Measurements from ENCODE around the gene JOSD2.

JOSD2 gene

DNA sequence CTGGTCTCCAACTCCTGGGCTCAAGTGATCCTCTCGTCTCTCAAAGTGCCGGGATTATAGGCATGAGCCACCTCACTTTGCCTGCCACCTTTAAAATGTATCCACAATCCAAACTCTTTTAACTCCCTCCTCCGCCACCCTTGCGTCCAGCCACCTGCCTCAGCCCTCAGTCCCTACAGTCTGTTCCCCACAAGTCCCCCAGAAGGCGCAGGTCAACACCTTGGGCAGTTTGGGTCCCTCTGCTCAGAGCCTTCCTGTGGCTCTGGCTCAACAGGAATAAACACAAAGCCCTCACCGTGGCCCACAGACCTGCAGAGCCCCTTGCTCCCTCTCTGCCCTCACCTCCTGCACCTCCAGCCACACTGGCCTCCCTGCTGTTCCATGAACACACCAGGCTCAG, 42.2 kb downstream of the JOSD2 start:
- Histone ChIP-seq H3K4me1 (ENCODE audit: control insufficient read depth, insufficient read depth, low read length) (no peaks in the 10 kb centered on the region), H3K27me3 (ENCODE audit: control insufficient read depth in 1 of 2, insufficient read depth in 2 of 2, low read length in 2 of 2) (peaks cover 0 to 12% of the 10 kb centered on the region in 2 donors), H3K27ac (ENCODE audit: low read length) (no peak overlapping the region), H3K9me3 (ENCODE audit: control insufficient read depth in 2 of 2, low read length in 2 of 2) (no peaks in the 10 kb centered on the region), H3K36me3 (ENCODE audit: control insufficient read depth in 2 of 2, insufficient read depth in 2 of 2, low read length in 2 of 2) (no peaks in the 10 kb centered on the region), H3K4me3 (ENCODE audit: low read length in 2 of 2) (no peak overlapping the region), H3K9ac (ENCODE audit: low read length in 2 of 2) (no peak overlapping the region)

DNA sequence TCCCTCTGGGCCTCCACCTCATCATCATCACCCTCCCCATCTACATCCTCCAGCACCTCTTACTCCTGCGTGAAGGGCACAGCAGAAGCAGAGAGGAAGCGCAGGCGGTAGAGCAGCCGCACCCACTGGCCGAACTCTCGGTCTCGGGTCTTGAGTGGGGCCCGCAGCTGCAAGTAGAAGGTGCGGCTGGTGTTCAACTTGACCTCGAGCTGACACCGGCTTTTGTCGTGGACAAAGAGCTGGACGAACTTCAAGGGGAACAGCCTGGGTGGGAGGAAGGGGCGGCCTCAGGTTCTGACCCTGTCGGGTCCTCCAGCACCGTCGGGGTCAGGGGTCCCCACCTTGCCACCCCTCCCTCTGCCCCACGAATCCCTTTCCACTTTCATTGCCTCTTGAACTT, 43.4 kb downstream of the JOSD2 start:
- H3K36me3 ChIP-seq (ENCODE audit: control insufficient read depth in 2 of 2, insufficient read depth in 2 of 2, low read length in 2 of 2): no peaks in the 10 kb centered on the region
- no peaks in the 10 kb centered on the region for H3K4me1 ChIP-seq (ENCODE audit: control insufficient read depth, insufficient read depth, low read length)
- no peaks in the 10 kb centered on the region for H3K9me3 ChIP-seq (ENCODE audit: control insufficient read depth in 2 of 2, low read length in 2 of 2)
- no peak overlapping the region for H3K4me3 ChIP-seq (ENCODE audit: low read length in 2 of 2)
- H3K27ac ChIP-seq (ENCODE audit: low read length): no peak overlapping the region
- H3K9ac ChIP-seq (ENCODE audit: low read length in 2 of 2): no peak overlapping the region
- H3K27me3 ChIP-seq (ENCODE audit: control insufficient read depth in 1 of 2, insufficient read depth in 2 of 2, low read length in 2 of 2): peaks cover 0 to 12% of the 10 kb centered on the region in 2 donors

- Histone ChIP-seq H3K9me3 (ENCODE audit: control insufficient read depth in 2 of 2, low read length in 2 of 2) (no peaks in the 10 kb centered on the region), H3K27ac (ENCODE audit: low read length) (no peak overlapping the region), H3K36me3 (ENCODE audit: control insufficient read depth in 2 of 2, insufficient read depth in 2 of 2, low read length in 2 of 2) (no peaks in the 10 kb centered on the region), H3K4me1 (ENCODE audit: control insufficient read depth, insufficient read depth, low read length) (no peaks in the 10 kb centered on the region), H3K9ac (ENCODE audit: low read length in 2 of 2) (no peak overlapping the region), H3K27me3 (ENCODE audit: control insufficient read depth in 1 of 2, insufficient read depth in 2 of 2, low read length in 2 of 2) (peaks cover 1 to 13% of the 10 kb centered on the region in 2 donors), H3K4me3 (ENCODE audit: low read length in 2 of 2) (no peak overlapping the region)
Observed at GRCh38 chr19:50466706-50467039, 44.3 kb downstream of the JOSD2 start.

GRCh38 chr19:50465986-50466705, 44.8 kb downstream of the JOSD2 start:
- Histone ChIP-seq H3K36me3 (ENCODE audit: control insufficient read depth in 2 of 2, insufficient read depth in 2 of 2, low read length in 2 of 2) (no peaks in the 10 kb centered on the region), H3K9me3 (ENCODE audit: control insufficient read depth in 2 of 2, low read length in 2 of 2) (no peaks in the 10 kb centered on the region), H3K4me1 (ENCODE audit: control insufficient read depth, insufficient read depth, low read length) (no peaks in the 10 kb centered on the region), H3K27ac (ENCODE audit: low read length) (no peak overlapping the region), H3K4me3 (ENCODE audit: low read length in 2 of 2) (no peak overlapping the region), H3K27me3 (ENCODE audit: control insufficient read depth in 1 of 2, insufficient read depth in 2 of 2, low read length in 2 of 2) (peaks cover 4 to 18% of the 10 kb centered on the region in 2 donors), H3K9ac (ENCODE audit: low read length in 2 of 2) (no peak overlapping the region)

DNA sequence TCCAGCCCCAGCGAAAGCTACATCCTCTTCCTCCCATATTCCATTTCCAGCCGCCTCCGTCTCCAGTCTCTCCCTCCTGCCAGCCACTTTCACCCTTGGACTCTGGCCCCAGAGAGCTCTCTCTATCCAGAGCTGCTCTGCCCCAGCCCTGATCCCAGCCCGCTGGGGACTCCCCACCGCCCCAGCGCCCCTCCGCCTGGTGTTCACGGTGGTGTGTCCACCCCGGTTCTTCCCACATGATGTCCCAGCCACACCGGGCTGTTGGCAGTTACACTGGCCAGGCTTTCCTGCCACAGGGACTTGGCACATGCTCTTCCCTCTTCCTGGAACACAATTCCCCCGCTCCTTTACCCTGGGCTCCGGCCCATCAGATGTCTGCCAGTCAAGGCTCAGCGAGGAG, 46.0 kb downstream of the JOSD2 start:
- Histone ChIP-seq H3K4me1 (ENCODE audit: control insufficient read depth, insufficient read depth, low read length) (no peaks in the 10 kb centered on the region), H3K36me3 (ENCODE audit: control insufficient read depth in 2 of 2, insufficient read depth in 2 of 2, low read length in 2 of 2) (no peaks in the 10 kb centered on the region), H3K9me3 (ENCODE audit: control insufficient read depth in 2 of 2, low read length in 2 of 2) (no peaks in the 10 kb centered on the region), H3K27ac (ENCODE audit: low read length) (no peak overlapping the region), H3K4me3 (ENCODE audit: low read length in 2 of 2) (no peak overlapping the region), H3K27me3 (ENCODE audit: control insufficient read depth in 1 of 2, insufficient read depth in 2 of 2, low read length in 2 of 2) (peaks cover 8 to 24% of the 10 kb centered on the region in 2 donors), H3K9ac (ENCODE audit: low read length in 2 of 2) (no peak overlapping the region)

- Histone ChIP-seq H3K9ac (ENCODE audit: low read length in 2 of 2) (no peak overlapping the region), H3K9me3 (ENCODE audit: control insufficient read depth in 2 of 2, low read length in 2 of 2) (no peaks in the 10 kb centered on the region), H3K4me3 (ENCODE audit: low read length in 2 of 2) (no peak overlapping the region), H3K36me3 (ENCODE audit: control insufficient read depth in 2 of 2, insufficient read depth in 2 of 2, low read length in 2 of 2) (no peaks in the 10 kb centered on the region), H3K4me1 (ENCODE audit: control insufficient read depth, insufficient read depth, low read length) (no peaks in the 10 kb centered on the region), H3K27me3 (ENCODE audit: control insufficient read depth in 1 of 2, insufficient read depth in 2 of 2, low read length in 2 of 2) (peaks cover 11 to 21% of the 10 kb centered on the region in 2 donors), H3K27ac (ENCODE audit: low read length) (no peak overlapping the region)
Observed at GRCh38 chr19:50464348-50464747, 46.6 kb downstream of the JOSD2 start.

DNA sequence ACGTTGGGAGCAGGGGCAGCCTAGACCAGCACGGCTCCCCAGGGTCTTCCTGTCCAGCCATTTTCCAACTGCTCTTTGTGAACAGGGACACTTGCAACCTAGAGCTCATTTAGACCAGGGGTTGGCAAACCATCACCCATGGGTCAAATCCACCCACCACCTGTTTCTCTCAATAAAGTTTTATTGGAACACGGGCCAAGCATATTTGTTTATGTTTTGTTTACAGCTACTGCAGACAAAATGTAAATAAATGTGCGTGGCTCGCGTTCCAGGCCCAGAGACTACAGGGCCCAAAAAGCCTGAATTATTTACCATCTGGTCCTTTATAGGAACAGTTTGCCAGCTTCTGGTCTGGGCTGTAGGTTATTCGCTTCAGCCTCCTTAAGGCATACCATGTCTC, 48.0 kb downstream of the JOSD2 start:
- H3K27me3 ChIP-seq (ENCODE audit: control insufficient read depth in 1 of 2, insufficient read depth in 2 of 2, low read length in 2 of 2): peaks cover 21% of the 10 kb centered on the region in 2 donors

GRCh38 chr19:50461066-50461875, 49.7 kb downstream of the JOSD2 start:
- no peak overlapping the region for H3K4me3 ChIP-seq (ENCODE audit: low read length in 2 of 2)
- no peaks in the 10 kb centered on the region for H3K4me1 ChIP-seq (ENCODE audit: control insufficient read depth, insufficient read depth, low read length)
- no peaks in the 10 kb centered on the region for H3K9me3 ChIP-seq (ENCODE audit: control insufficient read depth in 2 of 2, low read length in 2 of 2)
- H3K27me3 ChIP-seq (ENCODE audit: control insufficient read depth in 1 of 2, insufficient read depth in 2 of 2, low read length in 2 of 2): peaks cover 21 to 22% of the 10 kb centered on the region in 2 donors
- no peak overlapping the region for H3K9ac ChIP-seq (ENCODE audit: low read length in 2 of 2)
- H3K36me3 ChIP-seq (ENCODE audit: control insufficient read depth in 2 of 2, insufficient read depth in 2 of 2, low read length in 2 of 2): no peaks in the 10 kb centered on the region
- H3K27ac ChIP-seq (ENCODE audit: low read length): no peak overlapping the region

More for the DNA sequence above, 48.0 kb downstream of the JOSD2 start:
- no peaks in the 10 kb centered on the region for H3K9me3 ChIP-seq (ENCODE audit: control insufficient read depth in 2 of 2, low read length in 2 of 2)
- no peak overlapping the region for H3K27ac ChIP-seq (ENCODE audit: low read length)
- no peak overlapping the region for H3K4me3 ChIP-seq (ENCODE audit: low read length in 2 of 2)
- H3K4me1 ChIP-seq (ENCODE audit: control insufficient read depth, insufficient read depth, low read length): no peaks in the 10 kb centered on the region
- H3K9ac ChIP-seq (ENCODE audit: low read length in 2 of 2): no peak overlapping the region
- H3K36me3 ChIP-seq (ENCODE audit: control insufficient read depth in 2 of 2, insufficient read depth in 2 of 2, low read length in 2 of 2): no peaks in the 10 kb centered on the region

DNA sequence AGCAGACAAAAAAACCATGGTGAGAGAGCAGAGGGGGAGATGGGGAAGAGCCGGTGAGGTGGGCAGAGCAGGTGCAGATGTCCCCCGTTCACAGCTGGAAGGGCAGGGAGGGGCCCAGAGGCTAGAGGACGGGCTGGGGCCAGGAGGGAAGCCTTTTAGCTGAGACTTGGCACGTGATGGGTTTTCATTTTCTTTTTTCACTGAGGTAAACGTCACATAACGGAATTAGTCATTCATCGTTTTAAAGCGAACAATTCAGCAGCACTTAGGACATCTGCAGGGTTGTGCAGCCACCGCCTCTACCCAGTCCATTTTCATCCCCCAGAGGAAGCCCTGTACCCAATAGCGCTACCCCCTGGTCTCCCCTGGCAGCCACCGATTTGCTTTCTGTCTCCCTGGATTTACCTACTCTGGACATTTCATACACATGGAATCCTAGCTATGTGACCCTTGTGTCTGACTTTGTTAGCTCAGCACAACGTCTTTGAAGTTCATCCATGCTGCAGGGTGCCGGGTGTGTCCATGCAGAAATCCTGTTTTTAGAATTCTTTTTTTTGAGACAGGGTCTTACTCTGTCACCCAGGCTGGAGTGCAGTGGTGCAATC, 50.7 kb downstream of the JOSD2 start:
- Histone ChIP-seq H3K4me1 (ENCODE audit: control insufficient read depth, insufficient read depth, low read length) (no peaks in the 10 kb centered on the region), H3K27me3 (ENCODE audit: control insufficient read depth in 1 of 2, insufficient read depth in 2 of 2, low read length in 2 of 2) (peaks cover 21% of the 10 kb centered on the region in 2 donors), H3K27ac (ENCODE audit: low read length) (no peak overlapping the region), H3K36me3 (ENCODE audit: control insufficient read depth in 2 of 2, insufficient read depth in 2 of 2, low read length in 2 of 2) (no peaks in the 10 kb centered on the region), H3K4me3 (ENCODE audit: low read length in 2 of 2) (no peak overlapping the region), H3K9ac (ENCODE audit: low read length in 2 of 2) (no peak overlapping the region), H3K9me3 (ENCODE audit: control insufficient read depth in 2 of 2, low read length in 2 of 2) (no peaks in the 10 kb centered on the region)

GRCh38 chr19:50459638-50460037, 51.4 kb downstream of the JOSD2 start:
- Histone ChIP-seq H3K27me3 (ENCODE audit: control insufficient read depth in 1 of 2, insufficient read depth in 2 of 2, low read length in 2 of 2) (peaks cover 21% of the 10 kb centered on the region in 2 donors), H3K4me3 (ENCODE audit: low read length in 2 of 2) (no peak overlapping the region), H3K36me3 (ENCODE audit: control insufficient read depth in 2 of 2, insufficient read depth in 2 of 2, low read length in 2 of 2) (no peaks in the 10 kb centered on the region), H3K9ac (ENCODE audit: low read length in 2 of 2) (no peak overlapping the region), H3K27ac (ENCODE audit: low read length) (no peak overlapping the region), H3K4me1 (ENCODE audit: control insufficient read depth, insufficient read depth, low read length) (no peaks in the 10 kb centered on the region), H3K9me3 (ENCODE audit: control insufficient read depth in 2 of 2, low read length in 2 of 2) (no peaks in the 10 kb centered on the region)
